Stimulated activated effector memory CD8-positive, alpha-beta T cell treated with anti-CD3 and anti-CD28 coated beads, Interleukin-12 subunit alpha, Interleukin-12 subunit beta, amount 100 ng/mL, for 72 hours (primary cell): ENCODE measurements around the gene INPP5A.

Experiments used
- ATAC-seq: fragments of 150-1000 bp; cut with Tn5 transposase; 2 replicates; pipeline ENCODE4 v1.10.0; 2021
- DNase-seq, 2 donors: peaks; one replicate each; pipeline ENCODE4 v3.0.0; 2021 to 2022; ENCODE audit warnings: low spot score in 2 of 2
- H3K27ac Mint-ChIP-seq: one replicate; pipeline ENCODE4 v1.8.0; 2022; ENCODE audit warnings: mild to moderate bottlenecking, mixed read lengths
- H3K36me3 Mint-ChIP-seq: one replicate; pipeline ENCODE4 v1.8.0; 2022; ENCODE audit warnings: mild to moderate bottlenecking, mixed read lengths
- H3K4me1 Mint-ChIP-seq: one replicate; pipeline ENCODE4 v1.8.0; 2022; ENCODE audit warnings: mixed read lengths
- H3K4me3 Mint-ChIP-seq: one replicate; pipeline ENCODE4 v1.8.0; 2022; ENCODE audit warnings: mild to moderate bottlenecking, mixed read lengths
- H3K9me3 Mint-ChIP-seq: one replicate; pipeline ENCODE4 v1.8.0; 2022; ENCODE audit warnings: mixed read lengths

INPP5A gene

GRCh38 chr10:132615341-132616169, 78.0 kb downstream of the INPP5A start:
- H3K4me1 Mint-ChIP-seq = peaks cover 45% of the 10 kb centered on the region
- DNase-seq (no peak), ATAC-seq (no peak)
- peak overlapping the region; percentile 18 for H3K4me3 Mint-ChIP-seq
- peaks cover 8% of the 10 kb centered on the region for H3K9me3 Mint-ChIP-seq
- H3K27ac Mint-ChIP-seq = peak overlapping the region; percentile 93
- peaks cover 24% of the 10 kb centered on the region for H3K36me3 Mint-ChIP-seq

- Mint-ChIP-seq H3K36me3 (peaks cover 20% of the 10 kb centered on the region), H3K27ac (peak overlapping the region; percentile 93), H3K9me3 (peaks cover 11% of the 10 kb centered on the region), H3K4me1 (peaks cover 37% of the 10 kb centered on the region), H3K4me3 (peak overlapping the region; percentile 18)
- ATAC-seq = peak; percentile 95
- DNase-seq = peak; percentile 40 to 71
These were observed 78.8 kb downstream of the INPP5A start for GRCh38 chr10:132616170-132616995.

- DNase-seq = no peak
These were observed 79.6 kb downstream of the INPP5A start for GRCh38 chr10:132616996-132617736.

GRCh38 chr10:132617737-132618052, 80.1 kb downstream of the INPP5A start:
- H3K36me3 Mint-ChIP-seq = peaks cover 20% of the 10 kb centered on the region
- no peak overlapping the region for H3K27ac Mint-ChIP-seq
- H3K4me3 Mint-ChIP-seq = no peak overlapping the region
- no peak for ATAC-seq
- H3K9me3 Mint-ChIP-seq = peaks cover 16% of the 10 kb centered on the region
- peaks cover 28% of the 10 kb centered on the region for H3K4me1 Mint-ChIP-seq
- DNase-seq = no peak

More at GRCh38 chr10:132616996-132617736, 79.6 kb downstream of the INPP5A start:
- peaks cover 34% of the 10 kb centered on the region for H3K4me1 Mint-ChIP-seq
- ATAC-seq = no peak
- peaks cover 20% of the 10 kb centered on the region for H3K36me3 Mint-ChIP-seq
- H3K9me3 Mint-ChIP-seq = peaks cover 16% of the 10 kb centered on the region
- H3K4me3 Mint-ChIP-seq = no peak overlapping the region
- peak overlapping the region; percentile 93 for H3K27ac Mint-ChIP-seq

- peaks cover 23% of the 10 kb centered on the region for H3K4me1 Mint-ChIP-seq
- peaks cover 16% of the 10 kb centered on the region for H3K9me3 Mint-ChIP-seq
- no peak for DNase-seq
- H3K27ac Mint-ChIP-seq = no peak overlapping the region
- H3K4me3 Mint-ChIP-seq = no peak overlapping the region
- peaks cover 20% of the 10 kb centered on the region for H3K36me3 Mint-ChIP-seq
- ATAC-seq = no peak
These were observed 80.8 kb downstream of the INPP5A start for GRCh38 chr10:132618158-132618919.

GRCh38 chr10:132619927-132620326, 82.3 kb downstream of the INPP5A start:
- H3K27ac Mint-ChIP-seq = no peak overlapping the region
- peaks cover 25% of the 10 kb centered on the region for H3K4me1 Mint-ChIP-seq
- DNase-seq (no peak), ATAC-seq (no peak)
- peaks cover 16% of the 10 kb centered on the region for H3K9me3 Mint-ChIP-seq
- no peak overlapping the region for H3K4me3 Mint-ChIP-seq
- peaks cover 20% of the 10 kb centered on the region for H3K36me3 Mint-ChIP-seq

- H3K36me3 Mint-ChIP-seq = no peaks in the 10 kb centered on the region
- H3K27ac Mint-ChIP-seq = no peak overlapping the region
- DNase-seq (no peak), ATAC-seq (no peak)
- H3K4me3 Mint-ChIP-seq = no peak overlapping the region
- H3K9me3 Mint-ChIP-seq = peaks cover 8% of the 10 kb centered on the region
- peaks cover 42% of the 10 kb centered on the region for H3K4me1 Mint-ChIP-seq
These were observed 86.7 kb downstream of the INPP5A start for GRCh38 chr10:132624061-132624846.

GRCh38 chr10:132624847-132625471, 87.4 kb downstream of the INPP5A start:
- Mint-ChIP-seq H3K27ac (no peak overlapping the region), H3K36me3 (no peaks in the 10 kb centered on the region)

GRCh38 chr10:132626019-132626760, 88.6 kb downstream of the INPP5A start:
- Mint-ChIP-seq H3K27ac (no peak overlapping the region), H3K9me3 (peaks cover 7% of the 10 kb centered on the region), H3K4me3 (no peak overlapping the region), H3K4me1 (peaks cover 56% of the 10 kb centered on the region), H3K36me3 (no peaks in the 10 kb centered on the region)
- ATAC-seq (no peak), DNase-seq (no peak)

More at GRCh38 chr10:132624847-132625471, 87.4 kb downstream of the INPP5A start:
- Mint-ChIP-seq H3K9me3 (peaks cover 8% of the 10 kb centered on the region), H3K4me3 (no peak overlapping the region), H3K4me1 (peaks cover 50% of the 10 kb centered on the region)
- DNase-seq (no peak), ATAC-seq (no peak)

GRCh38 chr10:132626761-132627665, 89.4 kb downstream of the INPP5A start:
- Mint-ChIP-seq H3K9me3 (peaks cover 1% of the 10 kb centered on the region), H3K36me3 (no peaks in the 10 kb centered on the region), H3K4me1 (peaks cover 56% of the 10 kb centered on the region), H3K27ac (peak overlapping the region; percentile 32), H3K4me3 (no peak overlapping the region)
- ATAC-seq = no peak
- no peak for DNase-seq

GRCh38 chr10:132627666-132628531, 90.3 kb downstream of the INPP5A start:
- H3K4me1 Mint-ChIP-seq = peaks cover 56% of the 10 kb centered on the region
- DNase-seq = no peak
- ATAC-seq = no peak
- peak overlapping the region; percentile 32 for H3K27ac Mint-ChIP-seq
- no peaks in the 10 kb centered on the region for H3K36me3 Mint-ChIP-seq
- no peaks in the 10 kb centered on the region for H3K9me3 Mint-ChIP-seq
- no peak overlapping the region for H3K4me3 Mint-ChIP-seq
